H9 (cell line): ENCODE results near the gene TFF1. TPM values are rescaled to one million over a fixed set of nuclear protein-coding genes. Genes with fewer than 3 reads are reported as not detected.

Source experiments
- DNase-seq: peaks from one replicate; pipeline ENCODE4 v3.0.0-alpha.2; 2017
- H2AFZ ChIP-seq: one replicate; pipeline ENCODE4 v1.6.1; 2013; ENCODE audit warnings: mild to moderate bottlenecking, low read length, control low read depth, moderate library complexity
- H2AK5ac ChIP-seq: 2 replicates; pipeline ENCODE4 v1.6.1; 2013; ENCODE audit warnings: low read length, control low read depth, mixed read lengths; ENCODE audit not compliant: insufficient read length
- H2BK120ac ChIP-seq: one replicate; pipeline ENCODE4 v1.6.1; 2013; ENCODE audit warnings: low read depth, mild to moderate bottlenecking, low read length, control low read depth, inconsistent platforms; ENCODE audit not compliant: poor library complexity, severe bottlenecking
- H2BK12ac ChIP-seq: 2 replicates; pipeline ENCODE4 v1.6.1; 2013; ENCODE audit warnings: low read length, control low read depth, mixed read lengths, low read depth; ENCODE audit not compliant: insufficient read length
- H2BK15ac ChIP-seq: 2 replicates; pipeline ENCODE4 v1.6.1; 2013; ENCODE audit warnings: low read depth, low read length, control low read depth
- H2BK20ac ChIP-seq: one replicate; pipeline ENCODE4 v1.6.1; 2013; ENCODE audit warnings: low read depth, mild to moderate bottlenecking, low read length, control low read depth, inconsistent platforms; ENCODE audit not compliant: poor library complexity, severe bottlenecking
- H2BK5ac ChIP-seq: 2 replicates; pipeline ENCODE4 v1.6.1; 2013; ENCODE audit warnings: low read length, control low read depth, mixed read lengths; ENCODE audit not compliant: insufficient read length
- H3K14ac ChIP-seq: 2 replicates; pipeline ENCODE4 v1.6.1; 2013; ENCODE audit warnings: low read length, control low read depth; ENCODE audit not compliant: insufficient read depth
- H3K18ac ChIP-seq: 2 replicates; pipeline ENCODE4 v1.6.1; 2013; ENCODE audit warnings: low read depth, mild to moderate bottlenecking, mixed read lengths, low read length, control low read depth; ENCODE audit not compliant: insufficient read length
- H3K23ac ChIP-seq: 2 replicates; pipeline ENCODE4 v1.6.1; 2013; ENCODE audit warnings: low read length, control low read depth, mixed read lengths, low read depth; ENCODE audit not compliant: insufficient read length
- H3K23me2 ChIP-seq: 2 replicates; pipeline ENCODE4 v1.6.1; 2013; ENCODE audit warnings: low read depth, mild to moderate bottlenecking, mixed read lengths, low read length, control low read depth; ENCODE audit not compliant: insufficient read length, poor library complexity, severe bottlenecking
- H3K27ac ChIP-seq: 2 replicates; pipeline ENCODE4 v1.5.1; 2013; ENCODE audit warnings: low read length, control low read depth, mixed read lengths, low read depth; ENCODE audit not compliant: insufficient read length
- H3K27me3 ChIP-seq: 2 replicates; pipeline ENCODE4 v1.6.1; 2013; ENCODE audit warnings: low read length, control low read depth, inconsistent platforms; ENCODE audit not compliant: insufficient read depth
- H3K4ac ChIP-seq: 2 replicates; pipeline ENCODE4 v1.6.1; 2013; ENCODE audit warnings: low read depth, mild to moderate bottlenecking, control low read depth, inconsistent platforms, low read length, moderate library complexity
- H3K4me1 ChIP-seq: 2 replicates; pipeline ENCODE4 v1.6.1; 2013; ENCODE audit warnings: low read length, control low read depth, inconsistent platforms; ENCODE audit not compliant: insufficient read depth
- H3K4me2 ChIP-seq: 2 replicates; pipeline ENCODE4 v1.6.1; 2013; ENCODE audit warnings: low read length, control low read depth, mixed read lengths; ENCODE audit not compliant: insufficient read length, insufficient read depth
- H3K56ac ChIP-seq: 2 replicates; pipeline ENCODE4 v1.6.1; 2013; ENCODE audit warnings: low read depth, mild to moderate bottlenecking, mixed read lengths, low read length, control low read depth; ENCODE audit not compliant: insufficient read length
- H3K79me1 ChIP-seq: 2 replicates; pipeline ENCODE4 v1.6.1; 2013; ENCODE audit warnings: low read depth, mild to moderate bottlenecking, moderate library complexity, low read length, control low read depth, inconsistent platforms; ENCODE audit not compliant: insufficient read depth, poor library complexity, severe bottlenecking
- H3K79me2 ChIP-seq: 2 replicates; pipeline ENCODE4 v1.6.1; 2013; ENCODE audit warnings: low read length, control low read depth, inconsistent platforms; ENCODE audit not compliant: insufficient read depth
- H3K9ac ChIP-seq: 2 replicates; pipeline ENCODE4 v1.6.1; 2013; ENCODE audit warnings: low read length, control low read depth, mixed read lengths; ENCODE audit not compliant: insufficient read length; ENCODE audit errors: extremely low read depth
- H3K9me3 ChIP-seq: one replicate; pipeline ENCODE4 v1.6.1; 2013; ENCODE audit warnings: low read depth, low read length, inconsistent platforms; ENCODE audit not compliant: control insufficient read depth
- H3T11ph ChIP-seq: one replicate; pipeline ENCODE4 v1.6.1; 2013; ENCODE audit warnings: mild to moderate bottlenecking, low read length, control low read depth, inconsistent platforms
- H4K20me1 ChIP-seq: one replicate; pipeline ENCODE4 v1.6.1; 2013; ENCODE audit not compliant: control insufficient read depth, insufficient read length, insufficient read depth
- H4K5ac ChIP-seq: 2 replicates; pipeline ENCODE4 v1.6.1; 2013; ENCODE audit warnings: low read depth, mild to moderate bottlenecking, mixed read lengths, low read length, control low read depth; ENCODE audit not compliant: insufficient read length
- H4K8ac ChIP-seq: replicated peaks from 2 replicates; pipeline ENCODE4 v1.6.1; 2013; ENCODE audit warnings: low read length, control low read depth, mixed read lengths, low read depth; ENCODE audit not compliant: insufficient read length
- H4K91ac ChIP-seq: 2 replicates; pipeline ENCODE4 v1.6.1; 2013; ENCODE audit warnings: low read depth, mild to moderate bottlenecking, moderate library complexity, mixed read lengths, low read length, control low read depth; ENCODE audit not compliant: insufficient read length
- H3K27ac Mint-ChIP-seq, 3 experiments: 2 replicates in 2 of 3; 3 replicates in 1 of 3; pipeline ENCODE4 v1.8.0; 2020 to 2021; ENCODE audit warnings: mixed read lengths in 3 of 3, mild to moderate bottlenecking in 1 of 3, moderate library complexity in 1 of 3
- H3K27me3 Mint-ChIP-seq: 2 replicates; pipeline ENCODE4 v1.8.0; 2021; ENCODE audit warnings: low read depth, mild to moderate bottlenecking, moderate library complexity, mixed read lengths
- H3K36me3 Mint-ChIP-seq, 3 experiments: 2 replicates in 2 of 3; 3 replicates in 1 of 3; pipeline ENCODE4 v1.8.0; 2020 to 2021; ENCODE audit warnings: low read depth in 3 of 3, mixed read lengths in 3 of 3; ENCODE audit not compliant: insufficient read depth in 1 of 3
- H3K4me1 Mint-ChIP-seq, 2 experiments: 2 replicates each; pipeline ENCODE4 v1.8.0; 2020; ENCODE audit warnings: mixed read lengths in 2 of 2
- H3K4me3 Mint-ChIP-seq, 2 experiments: 2 replicates in 1 of 2; 3 replicates in 1 of 2; pipeline ENCODE4 v1.8.0; 2020 to 2021; ENCODE audit warnings: mild to moderate bottlenecking in 2 of 2, mixed read lengths in 2 of 2, moderate library complexity in 1 of 2
- H3K9me3 Mint-ChIP-seq, 2 experiments: 2 replicates in 1 of 2; 3 replicates in 1 of 2; pipeline ENCODE4 v1.8.0; 2020; ENCODE audit warnings: mild to moderate bottlenecking in 2 of 2, mixed read lengths in 2 of 2, moderate library complexity in 1 of 2
- WGBS: extraction: QIAGEN DNeasy Blood & Tissue Kit; methylation state at CpG from one replicate; pipeline ENCODE4 v1.1.7; 2013; ENCODE audit warnings: missing lambda C conversion rate, low lambda C conversion rate, mixed read lengths; ENCODE audit not compliant: insufficient read length; ENCODE audit errors: extremely low coverage; 5-methylcytosine and 5-hydroxymethylcytosine counted together
- total RNA-seq: library from RNA; stranded (reverse); gene quantifications from 2 replicates; pipeline ENCODE4 v1.2.1, GENCODE V29; 2021
- TF ChIP-seq, protein P1 (sequence below): fragments of 200-600 bp; sonication (generic); conservative IDR thresholded peaks from 3 replicates; pipeline ENCODE4 v1.8.0; 2021; ENCODE audit warnings: antibody characterized with exemption, mild to moderate bottlenecking

TFF1 gene
- total RNA-seq, 1 experiment from 2014 or later, result not detected

DNA sequence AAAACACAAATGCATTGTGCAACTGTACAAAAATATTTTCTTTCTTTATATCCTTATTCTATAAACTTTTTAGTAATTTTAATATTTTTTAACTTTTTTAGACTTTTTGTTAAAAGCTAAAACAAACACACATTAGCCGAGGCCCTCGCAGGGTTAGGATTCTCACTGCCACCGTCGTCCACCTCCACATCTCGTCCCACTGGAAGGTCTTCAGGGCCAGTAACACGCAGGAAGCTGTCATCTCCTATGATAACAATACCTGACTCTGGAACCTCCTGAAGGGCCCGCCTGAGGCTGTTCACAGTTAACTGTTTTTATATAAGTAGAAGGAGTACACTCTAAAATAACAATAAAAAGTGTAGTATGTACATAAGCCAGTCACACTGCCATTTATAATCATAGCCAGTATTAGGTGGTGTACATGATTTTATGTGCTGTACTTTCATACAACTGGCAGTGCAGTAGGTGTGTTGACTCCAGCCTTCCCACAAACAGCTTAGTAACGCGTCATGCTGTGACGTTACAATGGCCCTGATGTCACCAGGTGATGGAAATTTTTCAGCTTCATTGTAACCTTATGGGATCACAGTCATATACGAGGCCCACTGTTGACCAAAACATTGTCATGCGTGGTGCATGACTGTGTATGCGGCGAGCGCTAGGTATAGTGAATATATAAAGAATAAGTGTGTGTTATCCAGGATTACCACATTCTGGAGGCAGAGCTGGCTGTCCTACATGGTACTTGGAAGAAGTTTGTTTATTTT is 24.4 kb downstream of the TFF1 start:
- Histone ChIP-seq H3K27me3 (no peaks in the 10 kb centered on the region), H3K14ac (no peak overlapping the region), H3K27ac (no peak overlapping the region), H2BK12ac (no peak overlapping the region), H3K4me1 (peaks cover 1% of the 10 kb centered on the region; the same call in 1 of the 2 replicates), H3K23me2 (no peaks in the 10 kb centered on the region), H3K79me1 (no peaks in the 10 kb centered on the region), H3K4me2 (no peak overlapping the region), H2BK120ac (no peak overlapping the region), H2AFZ (no peak overlapping the region), H2BK5ac (no peak overlapping the region), H4K8ac (no peak overlapping the region), H3K23ac (no peak overlapping the region), H2AK5ac (no peak overlapping the region), H3K4ac (no peak overlapping the region), H3K56ac (no peak overlapping the region), H3K9ac (no peak overlapping the region), H3T11ph (no peak overlapping the region), H2BK15ac (no peak overlapping the region), H2BK20ac (no peak overlapping the region), H4K5ac (no peak overlapping the region), H4K91ac (no peak overlapping the region), H3K9me3 (no peaks in the 10 kb centered on the region), H4K20me1 (no peaks in the 10 kb centered on the region), H3K79me2 (no peaks in the 10 kb centered on the region), H3K18ac (no peak overlapping the region)
- TF ChIP-seq, protein P1, sequence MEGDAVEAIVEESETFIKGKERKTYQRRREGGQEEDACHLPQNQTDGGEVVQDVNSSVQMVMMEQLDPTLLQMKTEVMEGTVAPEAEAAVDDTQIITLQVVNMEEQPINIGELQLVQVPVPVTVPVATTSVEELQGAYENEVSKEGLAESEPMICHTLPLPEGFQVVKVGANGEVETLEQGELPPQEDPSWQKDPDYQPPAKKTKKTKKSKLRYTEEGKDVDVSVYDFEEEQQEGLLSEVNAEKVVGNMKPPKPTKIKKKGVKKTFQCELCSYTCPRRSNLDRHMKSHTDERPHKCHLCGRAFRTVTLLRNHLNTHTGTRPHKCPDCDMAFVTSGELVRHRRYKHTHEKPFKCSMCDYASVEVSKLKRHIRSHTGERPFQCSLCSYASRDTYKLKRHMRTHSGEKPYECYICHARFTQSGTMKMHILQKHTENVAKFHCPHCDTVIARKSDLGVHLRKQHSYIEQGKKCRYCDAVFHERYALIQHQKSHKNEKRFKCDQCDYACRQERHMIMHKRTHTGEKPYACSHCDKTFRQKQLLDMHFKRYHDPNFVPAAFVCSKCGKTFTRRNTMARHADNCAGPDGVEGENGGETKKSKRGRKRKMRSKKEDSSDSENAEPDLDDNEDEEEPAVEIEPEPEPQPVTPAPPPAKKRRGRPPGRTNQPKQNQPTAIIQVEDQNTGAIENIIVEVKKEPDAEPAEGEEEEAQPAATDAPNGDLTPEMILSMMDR, result no peak
- Mint-ChIP-seq H3K9me3 (peaks cover 2 to 4% of the 10 kb centered on the region in 2 experiments; a peak in 2 of 5 replicates), H3K27ac (no peak overlapping the region; a peak in 1 of 7 replicates), H3K4me1 (peaks cover 13 to 16% of the 10 kb centered on the region in 2 experiments), H3K27me3 (no peaks in the 10 kb centered on the region; the same call in 1 of the 2 replicates), H3K4me3 (no peak overlapping the region), H3K36me3 (no peaks in the 10 kb centered on the region; a peak in 1 of 7 replicates)
- WGBS, result no CpG with 5 or more reads among the region's 15 CpGs
- no peak for DNase-seq
